Measurements from ENCODE around the gene HOXC9. TPM values are rescaled to one million over a fixed set of nuclear protein-coding genes. Genes with fewer than 3 reads are reported as not detected.

HOXC9 gene
- polyA plus RNA-seq, 1 of the 3 experiments (the other 2 are of a cell fraction) = 1.9 TPM

DNA sequence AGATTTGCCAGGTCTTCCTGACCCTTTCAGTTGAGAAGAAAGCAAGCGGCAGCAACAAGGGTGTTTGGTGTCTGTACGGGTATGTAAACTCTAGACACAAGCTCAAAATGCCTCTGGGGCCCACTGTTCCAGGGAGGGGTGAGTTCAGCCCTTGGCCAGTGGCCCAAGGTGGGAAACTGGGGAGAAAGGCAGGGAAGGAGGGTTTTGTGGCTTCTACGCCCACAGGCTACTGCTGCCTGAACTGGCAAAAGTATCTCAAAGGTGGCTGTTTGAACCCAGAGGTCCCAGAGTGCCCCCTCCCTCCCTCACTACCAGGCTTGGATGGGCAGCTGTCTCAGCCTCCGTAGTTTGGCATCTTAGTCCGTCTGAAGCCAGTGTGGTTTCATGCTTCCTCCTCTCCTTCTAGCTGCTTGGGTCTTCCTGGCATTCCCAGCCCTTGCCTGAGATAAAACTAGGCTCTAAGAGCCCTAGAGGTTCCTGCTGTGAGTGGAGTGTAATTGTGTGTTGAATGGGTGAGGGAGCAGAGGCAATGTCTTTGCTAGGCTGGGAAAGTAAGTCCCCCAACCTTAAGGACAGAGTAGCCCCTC is 38.4 kb downstream of the HOXC9 start:
- H3K4me1 ChIP-seq (ENCODE audit: control insufficient read depth in 1 of 2, insufficient read depth in 2 of 2, low read depth in 1 of 2, low read length in 1 of 2) = peaks cover 0 to 44% of the 10 kb centered on the region in 2 experiments; a peak in 1 of 4 replicates
- H3F3A ChIP-seq (replicated peaks; ENCODE audit: insufficient read depth) = peaks cover 4% of the 10 kb centered on the region
- H3K9me3 ChIP-seq = no peaks in the 10 kb centered on the region
- no peak overlapping the region for H3K9ac ChIP-seq
- no peaks in the 10 kb centered on the region for H3K36me3 ChIP-seq (replicated peaks in 1 of 2; ENCODE audit: control insufficient read depth in 1 of 2, insufficient read depth in 2 of 2, low read length in 1 of 2)
- no peak overlapping the region for H2AFZ ChIP-seq (ENCODE audit: low read depth)
- no peak overlapping the region for H3K4me3 ChIP-seq (ENCODE audit: low read depth in 2 of 2, low read length in 1 of 2)
- POLR2A ChIA-PET = interaction anchor here (0.6 kb wide), 1 partner anchor 14 kb away, joined by 3 read pairs; no protein-coding TSS in a partner anchor
- H4K20me1 ChIP-seq (ENCODE audit: insufficient read depth) = no peaks in the 10 kb centered on the region
- H3K79me2 ChIP-seq (ENCODE audit: insufficient read depth) = no peaks in the 10 kb centered on the region
- CTCF ChIA-PET = interaction anchor here (0.6 to 23.2 kb wide), 8 partner anchors 13 to 242 kb away, joined by 3 to 548 read pairs (median 6); partner anchors contain the start of genes CBX5, HNRNPA1, HOXC4 and SMUG1
- no peak for DNase-seq
- H3K4me2 ChIP-seq = no peak overlapping the region
- no peaks in the 10 kb centered on the region for H3K9me2 ChIP-seq
- H3K27me3 ChIP-seq (ENCODE audit: insufficient read depth) = no peaks in the 10 kb centered on the region
- no peak overlapping the region for H3K27ac ChIP-seq (ENCODE audit: low read depth in 2 of 2, low read length in 1 of 2)
- TF ChIP-seq, protein P1, sequence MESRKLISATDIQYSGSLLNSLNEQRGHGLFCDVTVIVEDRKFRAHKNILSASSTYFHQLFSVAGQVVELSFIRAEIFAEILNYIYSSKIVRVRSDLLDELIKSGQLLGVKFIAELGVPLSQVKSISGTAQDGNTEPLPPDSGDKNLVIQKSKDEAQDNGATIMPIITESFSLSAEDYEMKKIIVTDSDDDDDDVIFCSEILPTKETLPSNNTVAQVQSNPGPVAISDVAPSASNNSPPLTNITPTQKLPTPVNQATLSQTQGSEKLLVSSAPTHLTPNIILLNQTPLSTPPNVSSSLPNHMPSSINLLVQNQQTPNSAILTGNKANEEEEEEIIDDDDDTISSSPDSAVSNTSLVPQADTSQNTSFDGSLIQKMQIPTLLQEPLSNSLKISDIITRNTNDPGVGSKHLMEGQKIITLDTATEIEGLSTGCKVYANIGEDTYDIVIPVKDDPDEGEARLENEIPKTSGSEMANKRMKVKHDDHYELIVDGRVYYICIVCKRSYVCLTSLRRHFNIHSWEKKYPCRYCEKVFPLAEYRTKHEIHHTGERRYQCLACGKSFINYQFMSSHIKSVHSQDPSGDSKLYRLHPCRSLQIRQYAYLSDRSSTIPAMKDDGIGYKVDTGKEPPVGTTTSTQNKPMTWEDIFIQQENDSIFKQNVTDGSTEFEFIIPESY (IDR thresholded peaks at IDR 0.05; ENCODE audit: borderline replicate concordance, low read depth) = no peak
- TF ChIP-seq, protein P2, sequence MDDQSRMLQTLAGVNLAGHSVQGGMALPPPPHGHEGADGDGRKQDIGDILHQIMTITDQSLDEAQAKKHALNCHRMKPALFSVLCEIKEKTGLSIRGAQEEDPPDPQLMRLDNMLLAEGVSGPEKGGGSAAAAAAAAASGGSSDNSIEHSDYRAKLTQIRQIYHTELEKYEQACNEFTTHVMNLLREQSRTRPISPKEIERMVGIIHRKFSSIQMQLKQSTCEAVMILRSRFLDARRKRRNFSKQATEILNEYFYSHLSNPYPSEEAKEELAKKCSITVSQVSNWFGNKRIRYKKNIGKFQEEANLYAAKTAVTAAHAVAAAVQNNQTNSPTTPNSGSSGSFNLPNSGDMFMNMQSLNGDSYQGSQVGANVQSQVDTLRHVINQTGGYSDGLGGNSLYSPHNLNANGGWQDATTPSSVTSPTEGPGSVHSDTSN (IDR thresholded peaks at IDR 0.05) = no peak
- TF ChIP-seq RCOR1 (IDR thresholded peaks at IDR 0.05; ENCODE audit: low read length) (no peak), CHD2 (IDR thresholded peaks at IDR 0.05; ENCODE audit: low read length, partially characterized antibody) (no peak)
- WGBS (ENCODE audit: low lambda C conversion rate) = 76% methylated on average over 5 of the region's 5 CpGs

DNA sequence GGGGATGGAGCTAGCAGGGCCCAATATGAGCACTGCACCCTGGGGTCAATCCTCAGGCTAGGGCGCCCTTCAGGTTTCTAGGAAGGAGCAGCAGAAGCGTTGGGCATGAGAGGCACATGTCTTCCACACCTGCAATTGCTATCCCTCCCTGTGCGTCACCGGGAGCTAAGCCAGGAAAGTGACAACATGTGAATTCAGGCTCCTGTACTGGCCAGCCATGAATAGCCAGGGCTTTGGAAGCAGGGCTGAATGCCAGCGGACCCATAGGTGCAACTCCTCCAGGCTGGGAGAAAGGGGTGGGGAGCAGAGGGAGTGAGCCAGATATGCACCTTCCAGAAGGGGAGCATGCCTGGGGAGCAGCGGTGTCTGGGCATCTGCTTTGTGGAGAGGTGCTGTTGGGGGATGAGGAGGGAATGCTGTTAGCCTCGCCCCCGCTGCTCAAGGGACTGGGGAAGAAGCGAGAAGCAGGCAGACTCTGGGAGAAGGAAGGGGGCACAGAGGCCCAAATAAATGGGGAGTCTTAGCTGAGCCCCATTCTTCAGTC is 39.0 kb downstream of the HOXC9 start:
- WGBS (ENCODE audit: low lambda C conversion rate) = 89% methylated on average over 7 of the region's 9 CpGs
- H3F3A ChIP-seq (replicated peaks; ENCODE audit: insufficient read depth) = peaks cover 4% of the 10 kb centered on the region
- H3K27ac ChIP-seq (ENCODE audit: low read depth in 2 of 2, low read length in 1 of 2) = no peak overlapping the region
- ChIA-PET CTCF (interaction anchor here (1.2 to 23.2 kb wide), 6 partner anchors 12 to 175 kb away, joined by 3 to 548 read pairs (median 6); partner anchors contain the start of genes HOXC4 and SMUG1), POLR2A (interaction anchor here (0.6 to 1.3 kb wide), 2 partner anchors 13 to 14 kb away, joined by 3 to 4 read pairs; partner anchors contain the start of gene HOXC4)
- no peak overlapping the region for H3K9ac ChIP-seq
- no peaks in the 10 kb centered on the region for H3K36me3 ChIP-seq (replicated peaks in 1 of 2; ENCODE audit: control insufficient read depth in 1 of 2, insufficient read depth in 2 of 2, low read length in 1 of 2)
- no peak overlapping the region for H3K4me2 ChIP-seq
- no peaks in the 10 kb centered on the region for H4K20me1 ChIP-seq (ENCODE audit: insufficient read depth)
- peaks cover 0 to 44% of the 10 kb centered on the region in 2 experiments; a peak in 1 of 4 replicates for H3K4me1 ChIP-seq (ENCODE audit: control insufficient read depth in 1 of 2, insufficient read depth in 2 of 2, low read depth in 1 of 2, low read length in 1 of 2)
- H3K27me3 ChIP-seq (ENCODE audit: insufficient read depth) = no peaks in the 10 kb centered on the region
- no peak overlapping the region for H3K4me3 ChIP-seq (ENCODE audit: low read depth in 2 of 2, low read length in 1 of 2)
- H3K9me2 ChIP-seq = no peaks in the 10 kb centered on the region
- no peak for DNase-seq
- no peaks in the 10 kb centered on the region for H3K9me3 ChIP-seq
- H2AFZ ChIP-seq (ENCODE audit: low read depth) = no peak overlapping the region
- TF ChIP-seq FOSL2 (IDR thresholded peaks at IDR 0.05; ENCODE audit: borderline replicate concordance, low read depth) (no peak), RFX5 (IDR thresholded peaks at IDR 0.05; ENCODE audit: low read length) (no peak)
- H3K79me2 ChIP-seq (ENCODE audit: insufficient read depth) = no peaks in the 10 kb centered on the region

Data from SK-N-SH (cell line).